ENCODE measurements around the gene SPAG9. TPM values are rescaled to one million over a fixed set of nuclear protein-coding genes. Genes with fewer than 3 reads are reported as not detected.

Gene SPAG9
- total RNA-seq (2022; extraction: Qiagen RNA extraction), result 71.6 to 93.8 TPM (median 74.9 TPM) in 5 replicates

GRCh38 chr17:51120739-51121619 is at the start of gene SPAG9:
TSS of gene SPAG9 (minus strand) at chr17:51120868. CDS start at chr17:51120656, 212 bp downstream.

GRCh38 chr17:51166198-51166986 is 45.7 kb upstream of the SPAG9 start, which contains the start of gene NME2:
TSS of gene NME2 (plus strand) at chr17:51166411. CDS start at chr17:51166831, 420 bp downstream.

GRCh38 chr17:51153210-51154072 is 32.8 kb upstream of the SPAG9 start, which contains the start of gene NME1:
TSS of gene NME1 (plus strand) at chr17:51153559. CDS start at chr17:51155655, 2,096 bp downstream.

Other genes starting within 250 kb of the SPAG9 start
- gene NME1, start 32.7 kb upstream of the SPAG9 start, total RNA-seq (2022; extraction: Qiagen RNA extraction), result 617 to 768 TPM (median 706 TPM) in 5 replicates
- gene NME2, start 45.5 kb upstream of the SPAG9 start, total RNA-seq (2022; extraction: Qiagen RNA extraction), result 1,615 to 1,943 TPM (median 1,867 TPM) in 5 replicates
- 4.6 to 5.8 TPM (median 5.1 TPM) in 5 replicates for gene MBTD1, start 139.2 kb upstream of the SPAG9 start, total RNA-seq (2022; extraction: Qiagen RNA extraction)
- 66.8 to 77.9 TPM (median 68.6 TPM) in 5 replicates for gene UTP18, start 139.7 kb upstream of the SPAG9 start, total RNA-seq (2022; extraction: Qiagen RNA extraction)

Measured in A549 treated with AZD2906 at 1 μM for 4 hours (cell line).